Measurements from ENCODE around the gene ACSL4. TPM values are rescaled to one million over a fixed set of nuclear protein-coding genes. Genes with fewer than 3 reads are reported as not detected.
"Not testable (repeated sequence)": the region's sequence is repeated elsewhere in the genome, so short reads cannot be mapped to it uniquely, and the experiment has no call there.

ACSL4 gene
- total and polyA plus RNA-seq, 2 donors: 19.7 to 52.4 TPM

DNA sequence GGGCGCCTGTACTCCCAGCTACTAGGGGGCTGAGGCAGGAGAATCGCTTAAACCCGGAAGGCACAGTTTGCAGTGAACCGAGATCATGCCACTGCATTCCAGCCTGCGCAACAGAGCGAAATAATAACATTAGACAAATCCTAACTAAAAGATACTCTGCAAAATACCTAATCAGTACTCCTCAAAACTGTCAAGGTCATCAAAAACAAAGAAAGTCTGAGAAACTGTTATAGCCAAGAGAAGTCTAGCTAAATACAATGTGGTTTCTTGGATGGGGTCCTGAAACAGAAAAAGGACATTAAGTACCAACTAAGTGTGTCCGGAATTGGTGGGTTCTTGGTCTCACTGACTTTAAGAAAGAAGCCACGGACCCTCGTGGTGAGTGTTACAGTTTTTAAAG, 14.6 kb upstream of the ACSL4 start:
- H3K36me3 ChIP-seq (ENCODE audit: insufficient read depth): no peaks in the 10 kb centered on the region
- no peak for DNase-seq (ENCODE audit: extremely low spot score)
- H3K27ac ChIP-seq (ENCODE audit: low read depth): no peak overlapping the region
- no peak overlapping the region for H3K4me3 ChIP-seq (ENCODE audit: low read depth, low read length)
- H3K4me1 ChIP-seq (ENCODE audit: insufficient read depth): no peaks in the 10 kb centered on the region
- 94% methylated on average over 9 of the region's 9 CpGs for WGBS

DNA sequence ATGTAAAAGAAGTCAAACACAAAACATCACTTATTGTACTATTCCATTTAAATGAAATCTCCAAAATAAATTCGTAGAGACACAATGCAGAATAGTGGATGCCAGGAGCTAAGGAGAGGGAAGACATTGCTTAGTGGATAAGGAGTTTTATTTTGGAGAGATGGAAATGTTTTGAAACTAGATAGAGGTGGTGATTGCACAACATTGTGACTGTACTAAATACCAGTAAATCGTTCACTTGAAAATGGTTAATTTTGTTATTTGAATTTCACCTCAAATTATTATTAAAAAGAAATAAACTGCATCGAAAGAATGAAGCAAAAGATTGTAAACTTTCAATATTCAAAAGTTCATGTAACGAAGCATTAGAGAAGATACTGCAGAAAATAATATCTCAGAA, 9.7 kb upstream of the ACSL4 start:
- 89% methylated on average over 4 of the region's 4 CpGs for WGBS
- Histone ChIP-seq H3K36me3 (ENCODE audit: insufficient read depth) (no peaks in the 10 kb centered on the region), H3K4me3 (ENCODE audit: low read depth, low read length) (no peak overlapping the region), H3K27ac (ENCODE audit: low read depth) (no peak overlapping the region), H3K4me1 (ENCODE audit: insufficient read depth) (no peaks in the 10 kb centered on the region)
- DNase-seq (ENCODE audit: extremely low spot score): no peak

DNA sequence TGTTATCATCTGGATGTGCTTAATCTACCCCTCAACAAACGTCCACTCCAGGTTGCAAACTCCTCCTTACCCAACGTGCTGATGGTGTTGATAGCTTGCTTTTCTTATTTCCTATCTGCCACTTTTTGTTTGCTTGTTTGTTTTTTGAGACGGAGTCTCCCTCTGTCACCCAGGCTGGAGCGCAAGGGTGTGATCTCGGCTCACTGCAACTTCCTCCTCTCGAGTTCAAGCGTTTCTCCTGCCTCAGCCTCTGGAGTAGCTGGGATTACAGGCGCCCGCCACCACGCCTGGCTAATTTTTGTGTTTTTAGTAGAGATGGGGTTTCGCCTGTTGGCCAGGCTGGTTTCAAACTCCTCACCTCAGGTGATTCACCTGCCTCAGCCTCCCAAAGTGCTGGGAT, 7.8 kb upstream of the ACSL4 start:
- not testable (repeated sequence) for H3K36me3 ChIP-seq (ENCODE audit: insufficient read depth); H3K27ac ChIP-seq (ENCODE audit: low read depth); H3K4me3 ChIP-seq (ENCODE audit: low read depth, low read length); DNase-seq (ENCODE audit: extremely low spot score); H3K4me1 ChIP-seq (ENCODE audit: insufficient read depth)
- 77% methylated on average over 11 of the region's 11 CpGs for WGBS

- Histone ChIP-seq H3K4me1 (ENCODE audit: insufficient read depth) (no peaks in the 10 kb centered on the region), H3K27ac (ENCODE audit: low read depth) (no peak overlapping the region), H3K36me3 (ENCODE audit: insufficient read depth) (no peaks in the 10 kb centered on the region), H3K4me3 (ENCODE audit: low read depth, low read length) (no peak overlapping the region)
- no peak for DNase-seq (ENCODE audit: extremely low spot score)
Observed at GRCh38 chrX:109740433-109740809, 7.4 kb upstream of the ACSL4 start.

DNA sequence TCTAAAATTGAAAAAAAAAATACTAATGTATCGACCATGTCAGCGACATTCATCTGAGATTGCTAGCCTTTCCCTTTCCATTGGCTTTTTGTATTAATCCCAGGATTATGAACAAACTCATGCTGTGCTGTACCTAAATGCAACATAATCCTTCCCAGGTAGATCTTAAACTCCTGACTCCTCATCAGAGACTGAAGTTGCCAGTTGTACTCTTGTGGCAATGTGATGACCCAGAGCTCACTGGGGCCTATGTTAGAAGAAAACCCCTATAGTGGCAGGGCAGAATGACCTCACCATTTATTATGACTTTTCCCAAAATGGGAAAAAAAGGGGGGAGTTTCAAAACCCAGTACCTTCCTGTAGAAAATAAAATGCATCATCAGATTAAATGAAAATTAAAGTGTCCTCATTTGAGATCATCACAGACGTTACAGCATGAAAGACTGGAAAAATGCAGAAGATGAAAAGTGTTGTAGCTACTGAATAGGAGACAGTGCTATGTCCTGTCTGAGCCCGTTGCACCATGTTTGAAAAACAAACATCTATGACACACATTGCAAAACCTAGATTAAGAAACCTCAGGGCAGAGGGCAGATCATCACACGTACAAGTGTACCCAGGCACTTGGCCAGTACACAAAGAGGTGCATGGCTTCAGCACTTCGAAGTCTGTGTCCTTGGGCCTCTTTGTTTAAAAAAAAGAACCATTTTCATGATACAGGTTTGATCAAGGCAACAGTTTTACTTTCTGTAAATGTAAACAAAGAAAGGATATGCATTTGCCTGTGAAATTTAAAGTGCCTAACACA, 6.8 kb upstream of the ACSL4 start:
- no peak for DNase-seq (ENCODE audit: extremely low spot score)
- Histone ChIP-seq H3K36me3 (ENCODE audit: insufficient read depth) (no peaks in the 10 kb centered on the region), H3K4me1 (ENCODE audit: insufficient read depth) (no peaks in the 10 kb centered on the region), H3K4me3 (ENCODE audit: low read depth, low read length) (no peak overlapping the region), H3K27ac (ENCODE audit: low read depth) (no peak overlapping the region)
- WGBS: 67% methylated on average over 6 of the region's 6 CpGs

DNA sequence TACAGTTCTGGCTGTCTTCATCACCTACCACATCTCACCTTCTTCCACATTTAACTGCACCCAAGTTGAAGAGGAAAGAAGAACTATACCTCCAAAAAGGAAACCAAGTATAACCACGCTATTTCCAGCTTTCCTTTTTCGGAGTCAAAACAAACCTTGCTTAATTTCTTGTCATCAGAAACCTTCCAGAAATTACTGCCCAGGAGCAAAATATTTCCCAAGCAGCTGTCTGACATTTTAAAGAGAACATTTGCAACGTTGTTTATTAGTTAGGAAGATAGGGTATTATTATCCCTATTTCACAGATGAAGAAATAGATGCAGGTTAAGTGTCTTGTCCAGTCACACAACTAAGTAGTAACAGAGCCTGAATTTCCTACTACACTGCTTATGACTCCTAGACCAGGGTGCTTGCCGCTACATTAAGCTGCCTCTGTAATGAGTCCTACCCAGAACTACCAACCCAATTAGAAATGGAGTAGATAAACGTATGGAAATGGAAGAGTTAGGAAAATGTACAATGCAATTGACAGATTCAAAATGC, 2.2 kb upstream of the ACSL4 start:
- 76% methylated on average over 5 of the region's 5 CpGs for WGBS
- H3K4me1 ChIP-seq (ENCODE audit: insufficient read depth): no peaks in the 10 kb centered on the region
- no peak overlapping the region for H3K4me3 ChIP-seq (ENCODE audit: low read depth, low read length)
- no peak overlapping the region for H3K27ac ChIP-seq (ENCODE audit: low read depth)
- no peak for DNase-seq (ENCODE audit: extremely low spot score)
- no peaks in the 10 kb centered on the region for H3K36me3 ChIP-seq (ENCODE audit: insufficient read depth)

DNA sequence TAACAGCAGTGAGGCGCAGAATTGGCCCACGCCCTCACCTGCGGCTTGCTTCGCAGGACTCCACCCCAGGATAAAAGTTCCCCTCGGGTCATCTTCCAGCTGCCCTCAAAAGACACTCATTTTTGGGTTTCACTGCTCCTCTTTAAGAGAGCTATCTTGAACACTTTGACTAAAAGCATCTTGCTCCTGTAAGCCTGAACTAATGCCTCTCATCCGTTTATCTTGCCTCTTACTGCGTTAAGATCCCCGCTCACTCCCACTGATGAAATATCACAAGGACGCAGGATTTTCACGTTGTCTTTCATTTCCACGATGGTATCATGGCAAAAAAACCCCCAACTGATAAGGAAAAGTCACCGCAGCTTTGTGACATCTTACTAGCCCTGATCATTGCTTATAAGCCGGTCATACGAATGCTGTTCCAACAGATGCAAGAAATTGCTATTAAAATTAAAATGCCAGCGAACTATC, 591 bp upstream of the ACSL4 start:
- Histone ChIP-seq H3K4me3 (ENCODE audit: low read depth, low read length) (peak overlapping the region; percentile 72), H3K27ac (ENCODE audit: low read depth) (peak overlapping the region; percentile 43), H3K36me3 (ENCODE audit: insufficient read depth) (no peaks in the 10 kb centered on the region), H3K4me1 (ENCODE audit: insufficient read depth) (no peaks in the 10 kb centered on the region)
- no peak for DNase-seq (ENCODE audit: extremely low spot score)
- WGBS: 18% methylated on average over 15 of the region's 15 CpGs

DNA sequence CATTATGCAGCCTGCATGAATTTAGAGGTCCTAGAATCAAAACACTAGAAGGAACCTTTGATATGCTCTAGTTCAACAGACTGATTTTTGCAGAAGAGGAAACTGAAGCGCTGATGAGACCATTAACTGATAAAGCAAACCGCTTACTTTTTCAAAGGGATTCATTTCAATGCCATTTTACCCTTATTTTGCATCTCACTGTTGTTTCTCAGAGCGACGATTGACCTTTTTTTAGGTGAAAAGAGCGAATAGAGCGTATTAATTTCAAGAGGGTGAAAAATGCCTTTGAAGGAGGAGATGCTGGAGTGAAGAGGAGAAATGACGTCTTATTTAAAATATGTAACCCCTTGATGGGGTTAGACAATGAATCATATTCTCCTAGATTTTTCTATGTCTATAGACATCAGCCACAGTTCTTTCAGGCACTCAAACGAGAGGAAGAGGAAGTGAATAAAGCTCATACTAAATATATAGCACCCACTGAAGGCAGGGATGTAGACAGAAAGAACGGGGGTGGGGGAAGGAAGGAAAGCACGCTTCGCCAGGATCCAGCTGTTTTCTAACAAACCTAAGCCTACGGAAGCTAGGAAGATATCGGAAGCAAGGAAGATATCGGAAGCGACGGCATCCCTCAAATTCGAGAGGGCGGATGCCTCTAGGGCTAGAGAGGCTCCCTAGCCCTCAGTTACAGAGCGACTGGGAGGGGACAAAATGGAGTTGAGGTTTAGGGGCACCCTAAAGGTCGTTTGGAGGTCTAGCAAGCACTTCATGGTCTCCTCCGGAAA, 848 bp downstream of the ACSL4 start:
- peaks cover 2% of the 10 kb centered on the region for H3K4me1 ChIP-seq (ENCODE audit: insufficient read depth)
- H3K4me3 ChIP-seq (ENCODE audit: low read depth, low read length): peak overlapping the region; percentile 72
- H3K36me3 ChIP-seq (ENCODE audit: insufficient read depth): no peaks in the 10 kb centered on the region
- DNase-seq (ENCODE audit: extremely low spot score): no peak
- WGBS: 6% methylated on average over 21 of the region's 21 CpGs
- H3K27ac ChIP-seq (ENCODE audit: low read depth): peak overlapping the region; percentile 81

DNA sequence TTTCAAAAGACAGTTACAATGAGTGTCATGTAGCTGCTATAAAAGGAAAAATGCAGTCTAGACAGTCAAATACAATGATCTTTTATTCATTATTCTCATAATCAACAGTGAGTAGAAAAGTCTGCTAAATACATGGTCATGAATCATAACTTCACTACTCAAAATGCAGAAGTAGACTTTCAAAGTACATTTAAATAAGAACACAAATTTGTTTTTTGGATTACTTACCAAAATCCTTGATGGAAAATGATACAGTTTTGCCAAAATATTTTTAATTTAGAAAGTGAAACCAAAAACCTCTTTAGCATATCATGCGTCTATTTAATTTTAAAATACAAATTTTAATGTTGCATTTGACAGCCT, 4.9 kb downstream of the ACSL4 start:
- DNase-seq (ENCODE audit: extremely low spot score): no peak
- Histone ChIP-seq H3K36me3 (ENCODE audit: insufficient read depth) (no peaks in the 10 kb centered on the region), H3K27ac (ENCODE audit: low read depth) (peak overlapping the region; percentile 50), H3K4me1 (ENCODE audit: insufficient read depth) (peaks cover 2% of the 10 kb centered on the region), H3K4me3 (ENCODE audit: low read depth, low read length) (no peak overlapping the region)
- 37% methylated on average over 1 of the region's 1 CpG for WGBS

- not testable (repeated sequence) for H3K4me3 ChIP-seq (ENCODE audit: low read depth, low read length); H3K4me1 ChIP-seq (ENCODE audit: insufficient read depth); H3K27ac ChIP-seq (ENCODE audit: low read depth); DNase-seq (ENCODE audit: extremely low spot score); H3K36me3 ChIP-seq (ENCODE audit: insufficient read depth)
- WGBS: 100% methylated on average over 1 of the region's 1 CpG
Observed at GRCh38 chrX:109724971-109725370, 8.1 kb downstream of the ACSL4 start.

DNA sequence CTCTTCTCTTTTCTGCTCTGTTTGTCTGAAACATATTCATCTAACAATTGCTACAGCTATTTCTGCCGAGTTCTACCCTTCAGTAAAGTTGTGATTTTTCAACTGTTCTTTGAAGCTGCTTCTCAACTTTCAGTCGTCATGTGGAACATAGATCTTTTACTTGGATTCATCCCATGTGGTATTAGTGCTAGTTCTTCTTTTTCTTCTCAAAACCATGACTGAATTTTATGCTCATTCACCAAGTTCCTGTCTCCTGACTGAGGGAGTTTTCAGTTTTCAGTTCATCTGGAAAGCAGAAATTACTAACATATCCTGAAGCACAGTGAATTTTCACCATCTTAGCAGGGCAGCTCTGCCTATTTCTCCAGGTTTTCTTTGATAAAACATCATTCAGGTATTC, 12.1 kb downstream of the ACSL4 start:
- Histone ChIP-seq H3K27ac (ENCODE audit: low read depth) (no peak overlapping the region), H3K36me3 (ENCODE audit: insufficient read depth) (no peaks in the 10 kb centered on the region), H3K4me1 (ENCODE audit: insufficient read depth) (no peaks in the 10 kb centered on the region), H3K4me3 (ENCODE audit: low read depth, low read length) (no peak overlapping the region)
- 68% methylated on average over 2 of the region's 2 CpGs for WGBS
- DNase-seq (ENCODE audit: extremely low spot score): no peak

DNA sequence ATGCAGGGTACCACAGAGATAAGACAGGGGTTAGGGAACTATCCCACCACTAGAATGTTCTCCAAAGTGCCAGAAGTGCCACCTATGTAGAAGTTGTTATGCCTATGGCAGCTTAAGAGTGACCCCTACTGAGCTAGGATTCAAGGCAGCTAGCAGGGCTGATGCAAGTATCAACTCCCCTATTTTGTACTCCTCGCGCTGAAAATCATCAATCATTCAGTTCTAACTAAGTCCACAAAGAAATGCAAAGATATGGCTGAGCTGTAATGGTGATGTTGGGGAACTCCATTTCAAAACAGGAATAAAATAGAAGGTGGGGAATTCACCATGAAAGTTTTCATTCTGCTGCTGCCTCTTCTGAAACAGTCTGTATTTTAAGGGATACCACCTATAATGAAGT, 13.8 kb downstream of the ACSL4 start:
- Histone ChIP-seq H3K4me1 (ENCODE audit: insufficient read depth) (no peaks in the 10 kb centered on the region), H3K36me3 (ENCODE audit: insufficient read depth) (no peaks in the 10 kb centered on the region), H3K4me3 (ENCODE audit: low read depth, low read length) (no peak overlapping the region), H3K27ac (ENCODE audit: low read depth) (no peak overlapping the region)
- no peak for DNase-seq (ENCODE audit: extremely low spot score)
- WGBS: 79% methylated on average over 2 of the region's 2 CpGs

- Histone ChIP-seq H3K27ac (ENCODE audit: low read depth) (no peak overlapping the region), H3K4me3 (ENCODE audit: low read depth, low read length) (no peak overlapping the region), H3K36me3 (ENCODE audit: insufficient read depth) (no peaks in the 10 kb centered on the region), H3K4me1 (ENCODE audit: insufficient read depth) (no peaks in the 10 kb centered on the region)
- DNase-seq (ENCODE audit: extremely low spot score): no peak
- WGBS: 11% methylated on average over 1 of the region's 1 CpG
Observed at GRCh38 chrX:109716431-109717028, 16.5 kb downstream of the ACSL4 start.
